GM18951 (cell line): ENCODE results near the gene GUCD1.
"Not testable (repeated sequence)": the region's sequence is repeated elsewhere in the genome, so short reads cannot be mapped to it uniquely, and the experiment has no call there.

Experiments
- POLR2A ChIP-seq: IDR thresholded peaks from 4 replicates; pipeline ENCODE4 v1.6.1; 2011; ENCODE audit warnings: mild to moderate bottlenecking; ENCODE audit not compliant: insufficient read length, insufficient read depth; ENCODE audit errors: extremely low read depth
- in situ Hi-C: fragments of 300-500 bp; cut with MboI; formaldehyde crosslinking; loops from one replicate; pipeline ENCODE4 v1.12.0; 2022; ENCODE audit warnings: low sequenced_read_pairs, mixed read lengths, inconsistent platforms; ENCODE audit not compliant: unreplicated experiment

Gene GUCD1

GRCh38 chr22:24542641-24543040, 12.3 kb downstream of the GUCD1 start:
- TF ChIP-seq POLR2A = no peak
- in situ Hi-C loops = no loop called here

GRCh38 chr22:24541681-24542515, 13.0 kb downstream of the GUCD1 start:
- TF ChIP-seq POLR2A = no peak
- in situ Hi-C loops = no loop called here

GRCh38 chr22:24540470-24540869, 14.5 kb downstream of the GUCD1 start:
- in situ Hi-C loops = no loop called here
- no peak for TF ChIP-seq POLR2A

- in situ Hi-C loops = no loop called here
- no peak for TF ChIP-seq POLR2A
Measured at GRCh38 chr22:24536089-24536488, 18.8 kb downstream of the GUCD1 start.

GRCh38 chr22:24535348-24535747, 19.6 kb downstream of the GUCD1 start:
- in situ Hi-C loops = no loop called here
- TF ChIP-seq POLR2A = no peak

- in situ Hi-C loops = no loop called here
- no peak for TF ChIP-seq POLR2A
Measured at GRCh38 chr22:24532075-24532474, 22.9 kb downstream of the GUCD1 start.

- in situ Hi-C loops = not testable (repeated sequence)
Measured at GRCh38 chr22:24530968-24531367, 24.0 kb downstream of the GUCD1 start.

- no peak for TF ChIP-seq POLR2A
- in situ Hi-C loops = no loop called here
Measured at GRCh38 chr22:24529898-24530297, 25.0 kb downstream of the GUCD1 start.

- in situ Hi-C loops = no loop called here
- no peak for TF ChIP-seq POLR2A
Measured at GRCh38 chr22:24526191-24526590, 28.7 kb downstream of the GUCD1 start.

- in situ Hi-C loops = no loop called here
- TF ChIP-seq POLR2A = no peak
Measured at GRCh38 chr22:24525416-24526037, 29.4 kb downstream of the GUCD1 start.

- in situ Hi-C loops = loop anchor here (5.0 kb wide), 1 partner anchor 197 kb away; no protein-coding TSS in a partner anchor
- TF ChIP-seq POLR2A = no peak
Measured at GRCh38 chr22:24523873-24524272, 31.1 kb downstream of the GUCD1 start.

- no peak for TF ChIP-seq POLR2A
- in situ Hi-C loops = loop anchor here (5.0 kb wide), 1 partner anchor 195 kb away; no protein-coding TSS in a partner anchor
Measured at GRCh38 chr22:24521791-24522245, 33.1 kb downstream of the GUCD1 start.

GRCh38 chr22:24519496-24519895, 35.4 kb downstream of the GUCD1 start:
- in situ Hi-C loops = loop anchor here (5.0 kb wide), 1 partner anchor 102 kb away; no protein-coding TSS in a partner anchor

GRCh38 chr22:24518771-24519485, 36.0 kb downstream of the GUCD1 start:
- no peak for TF ChIP-seq POLR2A
- in situ Hi-C loops = loop anchor here (5.0 kb wide), 1 partner anchor 102 kb away; no protein-coding TSS in a partner anchor

More at GRCh38 chr22:24519496-24519895, 35.4 kb downstream of the GUCD1 start:
- no peak for TF ChIP-seq POLR2A
